GM23338 (cell line): ENCODE results near the gene ARL5C.

Source experiments
- CREB1 ChIP-seq: fragments of 250-450 bp; sonication (Bioruptor Pico); IDR thresholded peaks from 2 replicates; pipeline ENCODE4 v1.5.0; 2020; ENCODE audit warnings: low read depth, mild to moderate bottlenecking, moderate library complexity
- CTCF ChIP-seq, 2 experiments: fragments of 200-600 bp in 1 of 2; sonication (generic) in 1 of 2; conservative IDR thresholded peaks; 2 replicates each; pipeline versions ENCODE4 v1.5.1 to v1.6.1; 2016 to 2017; ENCODE audit warnings: antibody characterized with exemption in 2 of 2, low read depth in 2 of 2, mild to moderate bottlenecking in 2 of 2, moderate library complexity in 1 of 2
- ETS1 ChIP-seq: IDR thresholded peaks from 2 replicates; pipeline ENCODE4 v1.6.1; 2016; ENCODE audit warnings: antibody characterized with exemption
- EZH2 ChIP-seq: fragments of 200-600 bp; sonication (generic); IDR thresholded peaks from one replicate; pipeline ENCODE4 v1.8.0; 2017; ENCODE audit warnings: antibody characterized with exemption, mild to moderate bottlenecking, low read depth; ENCODE audit not compliant: unreplicated experiment
- EZH2phosphoT487 ChIP-seq: fragments of 200-600 bp; sonication (generic); IDR thresholded peaks from one replicate; pipeline ENCODE4 v1.8.1; 2018; ENCODE audit warnings: antibody characterized with exemption; ENCODE audit not compliant: unreplicated experiment
- JUNB ChIP-seq: IDR thresholded peaks from one replicate; pipeline ENCODE4 v1.6.1; 2016; ENCODE audit warnings: antibody characterized with exemption; ENCODE audit not compliant: unreplicated experiment
- POLR2AphosphoS5 ChIP-seq: IDR thresholded peaks from 2 replicates; pipeline ENCODE4 v1.6.1; 2016; ENCODE audit warnings: antibody characterized with exemption, low read depth
- REST ChIP-seq: IDR thresholded peaks from one replicate; pipeline ENCODE4 v1.6.1; 2018; ENCODE audit warnings: antibody characterized with exemption; ENCODE audit not compliant: unreplicated experiment
- STAT1 ChIP-seq: IDR thresholded peaks from one replicate; pipeline ENCODE4 v1.6.1; 2016; ENCODE audit warnings: antibody characterized with exemption; ENCODE audit not compliant: unreplicated experiment
- ZNF114 ChIP-seq: fragments of 250-450 bp; sonication (Bioruptor Pico); IDR thresholded peaks from 2 replicates; pipeline ENCODE4 v1.5.0; 2020; ENCODE audit warnings: mild to moderate bottlenecking, moderate library complexity
- ZNF462 ChIP-seq: fragments of 250-450 bp; sonication (Bioruptor Pico); IDR thresholded peaks from 2 replicates; pipeline ENCODE4 v1.5.0; 2020; ENCODE audit warnings: mild to moderate bottlenecking, moderate library complexity

GRCh38 chr17:39171933-39172332 lies 6.0 kb upstream of the ARL5C start:
- TF ChIP-seq CTCF (conservative IDR thresholded peaks at IDR 0.05; ENCODE audit: low read depth in 2 of 2) (no peak), EZH2phosphoT487 (no peak), POLR2AphosphoS5 (no peak), EZH2 (no peak), CREB1 (no peak), REST (no peak), ETS1 (no peak), STAT1 (no peak), JUNB (no peak), ZNF114 (CRISPR knock-in tag) (no peak), ZNF462 (CRISPR knock-in tag) (no peak)
